CD4-positive, alpha-beta T cell treated with Interleukin-12 subunit alpha and Interleukin-12 subunit beta, for 1 hour (primary cell): Measurements from ENCODE around the gene FBXL17.
"Not testable (repeated sequence)": the region's sequence is repeated elsewhere in the genome, so short reads cannot be mapped to it uniquely, and the experiment has no call there.

Source experiments
- DNase-seq: peaks from one replicate; pipeline ENCODE4 v3.0.0-alpha.2; 2020

Gene FBXL17

GRCh38 chr5:108381954-108382783, at the start of gene FBXL17:
TSS of gene FBXL17 (minus strand) at chr5:108382098.
- DNase-seq = peak; percentile 93

GRCh38 chr5:108430931-108431608, 49.2 kb upstream of the FBXL17 start:
- DNase-seq = no peak

- DNase-seq = no peak
Measured at GRCh38 chr5:108421713-108422112, 39.8 kb upstream of the FBXL17 start.

GRCh38 chr5:108420755-108421154, 38.9 kb upstream of the FBXL17 start:
- DNase-seq = no peak

GRCh38 chr5:108420158-108420557, 38.3 kb upstream of the FBXL17 start:
- DNase-seq = no peak

GRCh38 chr5:108418197-108418596, 36.3 kb upstream of the FBXL17 start:
- no peak for DNase-seq

GRCh38 chr5:108417166-108417670, 35.3 kb upstream of the FBXL17 start:
- no peak for DNase-seq

- no peak for DNase-seq
Measured at GRCh38 chr5:108415726-108416125, 33.8 kb upstream of the FBXL17 start.

- DNase-seq = no peak
Measured at GRCh38 chr5:108409786-108410185, 27.9 kb upstream of the FBXL17 start.

GRCh38 chr5:108405201-108405600, 23.3 kb upstream of the FBXL17 start:
- DNase-seq = not testable (repeated sequence)

- DNase-seq = no peak
Measured at GRCh38 chr5:108398964-108399363, 17.1 kb upstream of the FBXL17 start.

- not testable (repeated sequence) for DNase-seq
Measured at GRCh38 chr5:108396837-108397236, 14.9 kb upstream of the FBXL17 start.

GRCh38 chr5:108387758-108388157, 5.9 kb upstream of the FBXL17 start:
- no peak for DNase-seq

GRCh38 chr5:108386345-108387061, 4.6 kb upstream of the FBXL17 start:
- no peak for DNase-seq

- DNase-seq = no peak
Measured at GRCh38 chr5:108384741-108385140, 2.8 kb upstream of the FBXL17 start.

- peak; percentile 30 for DNase-seq
Measured at GRCh38 chr5:108382784-108383330, 959 bp upstream of the FBXL17 start.

- DNase-seq = peak; percentile 81
Measured at GRCh38 chr5:108381350-108381953, 446 bp downstream of the FBXL17 start.

- peak; percentile 62 for DNase-seq
Measured at GRCh38 chr5:108380531-108381349, 1.2 kb downstream of the FBXL17 start.

- peak; percentile 17 for DNase-seq
Measured at GRCh38 chr5:108379722-108380530, 2.0 kb downstream of the FBXL17 start.

GRCh38 chr5:108375768-108376167, 6.1 kb downstream of the FBXL17 start:
- no peak for DNase-seq

GRCh38 chr5:108373426-108373825, 8.5 kb downstream of the FBXL17 start:
- DNase-seq = no peak
